AG04449 (cell line): ENCODE measurements around the gene ADCY6.

ENCODE experiments used
- CTCF ChIA-PET: fragments of 350-600 bp; formaldehyde crosslinking; extraction: SDS; loops from one replicate; lab custom pipeline; 2021; ENCODE audit warnings: antibody characterized with exemption; lab: Yijun Ruan, JAX
- POLR2A ChIA-PET: fragments of 400-600, 350-600 bp; formaldehyde crosslinking; extraction: SDS; loops from one replicate; lab custom pipeline; 2020; ENCODE audit warnings: antibody characterized with exemption, inconsistent platforms; lab: Yijun Ruan, JAX
- DNase-seq: peaks from one replicate; pipeline ENCODE4 v3.0.0-alpha.2; 2010; ENCODE audit warnings: low read depth, low spot score
- H3K4me3 ChIP-seq: 2 replicates; pipeline ENCODE4 v1.5.1; 2011; ENCODE audit warnings: low read depth, mild to moderate bottlenecking, control low read depth, low read length
- TF ChIP-seq, protein P1 (sequence below): IDR thresholded peaks from one replicate; pipeline ENCODE4 v1.5.1; 2011; ENCODE audit warnings: mild to moderate bottlenecking, moderate library complexity, low read length, control low read depth, inconsistent platforms; ENCODE audit not compliant: insufficient read depth; ENCODE audit errors: missing control alignments

The ADCY6 gene

DNA sequence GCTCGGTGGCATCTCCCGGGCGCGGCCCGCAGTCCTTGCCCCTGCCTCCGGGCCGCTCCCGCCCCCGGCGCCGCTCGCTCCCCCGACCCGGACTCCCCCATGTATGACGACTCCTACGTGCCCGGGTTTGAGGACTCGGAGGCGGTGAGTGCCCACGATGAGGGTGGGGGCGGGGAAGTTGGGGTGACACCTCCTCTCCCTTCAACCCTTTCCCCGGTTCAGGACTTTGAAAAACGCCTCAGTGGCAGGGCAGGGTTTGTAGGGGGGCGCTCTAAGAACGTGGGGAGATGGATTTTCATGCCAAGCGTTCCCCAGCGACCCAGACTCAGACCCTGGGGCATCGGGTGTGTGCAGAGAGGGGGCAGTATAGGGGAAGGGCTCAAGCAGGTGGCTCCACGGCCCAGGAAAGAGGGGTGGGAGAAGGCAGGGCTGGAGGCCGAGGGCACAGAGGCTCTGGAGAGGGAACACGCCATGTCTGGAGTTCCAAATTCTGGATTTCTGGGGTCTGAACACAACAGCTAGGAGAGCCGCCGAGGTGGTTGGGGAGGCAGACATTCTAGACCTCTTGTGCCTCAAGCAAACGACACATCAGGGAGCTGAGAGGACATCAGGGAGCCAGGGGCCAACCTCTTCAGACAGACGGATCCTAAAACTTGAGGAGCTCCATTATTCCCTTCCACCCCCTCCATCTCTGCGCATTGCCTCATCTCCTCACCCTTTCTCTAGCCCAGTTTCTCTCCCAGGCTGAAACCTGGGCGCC is 30.1 kb upstream of the ADCY6 start:
- DNase-seq, result no peak
- POLR2A ChIA-PET, result no interaction called here
- CTCF ChIA-PET, result interaction anchor here (0.8 to 2.4 kb wide), 8 partner anchors 8 to 72 kb away, joined by 3 to 8 read pairs (median 4); partner anchors contain the start of gene DDX23
- TF ChIP-seq, protein P1, sequence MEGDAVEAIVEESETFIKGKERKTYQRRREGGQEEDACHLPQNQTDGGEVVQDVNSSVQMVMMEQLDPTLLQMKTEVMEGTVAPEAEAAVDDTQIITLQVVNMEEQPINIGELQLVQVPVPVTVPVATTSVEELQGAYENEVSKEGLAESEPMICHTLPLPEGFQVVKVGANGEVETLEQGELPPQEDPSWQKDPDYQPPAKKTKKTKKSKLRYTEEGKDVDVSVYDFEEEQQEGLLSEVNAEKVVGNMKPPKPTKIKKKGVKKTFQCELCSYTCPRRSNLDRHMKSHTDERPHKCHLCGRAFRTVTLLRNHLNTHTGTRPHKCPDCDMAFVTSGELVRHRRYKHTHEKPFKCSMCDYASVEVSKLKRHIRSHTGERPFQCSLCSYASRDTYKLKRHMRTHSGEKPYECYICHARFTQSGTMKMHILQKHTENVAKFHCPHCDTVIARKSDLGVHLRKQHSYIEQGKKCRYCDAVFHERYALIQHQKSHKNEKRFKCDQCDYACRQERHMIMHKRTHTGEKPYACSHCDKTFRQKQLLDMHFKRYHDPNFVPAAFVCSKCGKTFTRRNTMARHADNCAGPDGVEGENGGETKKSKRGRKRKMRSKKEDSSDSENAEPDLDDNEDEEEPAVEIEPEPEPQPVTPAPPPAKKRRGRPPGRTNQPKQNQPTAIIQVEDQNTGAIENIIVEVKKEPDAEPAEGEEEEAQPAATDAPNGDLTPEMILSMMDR, result no peak
- peak overlapping the region; percentile 70 for H3K4me3 ChIP-seq

DNA sequence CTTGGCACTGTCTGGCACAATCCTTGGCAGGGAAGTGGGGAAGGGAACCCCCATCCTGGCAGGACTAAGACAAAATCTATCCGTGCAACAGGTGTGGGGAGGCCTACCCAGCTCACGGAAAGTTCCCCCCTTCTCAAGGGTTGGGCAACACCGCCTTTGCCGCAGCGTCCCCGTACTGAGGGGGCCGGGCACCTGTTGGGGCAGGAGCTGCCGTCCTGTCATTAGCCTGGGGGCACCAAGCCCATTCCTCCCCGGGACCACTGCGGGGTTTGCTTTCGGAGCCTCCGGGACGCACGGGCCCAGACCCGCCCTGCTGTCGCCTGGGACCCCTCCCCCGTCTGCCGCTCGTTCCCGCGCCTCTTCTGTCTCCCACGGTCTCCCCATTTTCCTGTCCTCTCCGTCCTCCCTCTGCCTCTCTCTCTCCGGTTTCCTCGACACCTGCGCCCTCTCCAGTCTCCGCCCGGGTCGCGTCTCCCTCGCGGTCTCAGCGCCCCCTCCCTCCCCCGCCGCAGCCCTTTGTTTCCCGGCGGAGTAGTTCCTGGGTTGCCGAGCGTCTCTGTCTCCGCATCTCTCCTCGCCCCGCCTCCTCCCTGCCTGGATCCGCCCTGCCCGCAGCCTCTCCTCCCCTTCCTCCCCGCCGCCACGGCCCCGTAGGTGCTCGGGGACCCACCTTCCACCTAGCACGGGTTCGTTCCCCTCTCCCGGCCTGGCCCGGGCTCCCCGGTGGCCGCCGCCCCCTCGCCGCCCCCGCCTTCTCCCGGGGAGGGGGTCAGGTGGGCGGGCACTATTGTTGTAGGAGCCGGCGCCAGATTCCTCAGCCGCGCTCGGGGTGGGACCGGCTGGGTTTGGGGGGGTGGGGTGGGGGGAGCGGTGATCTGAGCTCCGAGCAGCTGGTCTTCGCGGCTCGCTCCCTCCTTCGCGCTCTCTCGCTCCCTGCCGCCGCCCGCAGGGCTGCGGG is 29.3 kb upstream of the ADCY6 start, which contains the start of gene CACNB3:
TSS of gene CACNB3 (plus strand) at position 624 of the 958 bp plus-strand sequence. CDS start 434 bp downstream, outside the sequence.
- ChIA-PET POLR2A (no interaction called here), CTCF (interaction anchor here (1.1 to 8.6 kb wide), 7 partner anchors 10 to 276 kb away, joined by 3 to 147 read pairs (median 8); partner anchors contain the start of gene DDX23)
- H3K4me3 ChIP-seq, result peak within 1 kb of the TSS; percentile 70
- no peak for DNase-seq
- TF ChIP-seq, protein P1, result no peak

DNA sequence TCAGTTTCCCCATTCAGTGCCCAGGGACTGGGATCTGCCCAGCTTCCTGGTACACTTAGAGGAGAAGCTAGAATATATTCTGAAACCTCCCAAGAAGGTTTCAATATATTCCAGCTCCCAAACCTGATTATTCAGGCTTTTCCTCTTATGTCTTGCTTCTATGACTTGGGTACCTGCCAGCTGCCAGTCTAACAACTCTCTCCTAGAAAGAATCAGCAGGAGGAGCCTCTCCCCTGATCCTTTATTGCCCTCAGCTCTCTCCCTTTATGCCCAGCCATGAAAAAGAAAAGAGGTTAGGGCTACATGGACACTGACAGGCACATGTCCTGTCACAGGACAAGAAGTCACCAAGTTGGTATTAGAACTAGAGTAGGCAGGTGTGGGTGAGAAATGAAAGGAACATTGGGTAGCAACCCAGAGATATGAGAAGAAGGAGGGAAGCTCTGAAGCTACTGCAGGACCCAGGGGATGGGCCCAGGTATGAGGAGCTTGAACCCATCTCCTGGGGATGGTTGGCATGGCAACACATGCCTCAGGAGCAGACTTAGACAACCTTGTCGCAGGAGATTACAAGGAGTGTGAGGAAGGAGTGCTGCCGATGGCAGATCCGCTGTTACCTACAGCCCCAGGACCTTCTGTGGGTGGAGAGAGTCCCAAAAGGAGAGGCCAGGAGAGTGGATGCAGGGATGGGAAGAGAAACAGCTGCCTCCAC is 27.4 kb upstream of the ADCY6 start:
- TF ChIP-seq, protein P1, result no peak
- DNase-seq, result no peak
- H3K4me3 ChIP-seq, result peak overlapping the region; percentile 83
- CTCF ChIA-PET, result interaction anchor here (1.8 to 8.6 kb wide), 15 partner anchors 7 to 274 kb away, joined by 7 to 147 read pairs (median 17); partner anchors contain the start of genes ADCY6, CCNT1, DDX23 and KANSL2
- POLR2A ChIA-PET, result interaction anchor here (0.6 to 2.0 kb wide), 4 partner anchors 7 to 63 kb away, joined by 3 to 7 read pairs (median 4); partner anchors contain the start of gene ADCY6

DNA sequence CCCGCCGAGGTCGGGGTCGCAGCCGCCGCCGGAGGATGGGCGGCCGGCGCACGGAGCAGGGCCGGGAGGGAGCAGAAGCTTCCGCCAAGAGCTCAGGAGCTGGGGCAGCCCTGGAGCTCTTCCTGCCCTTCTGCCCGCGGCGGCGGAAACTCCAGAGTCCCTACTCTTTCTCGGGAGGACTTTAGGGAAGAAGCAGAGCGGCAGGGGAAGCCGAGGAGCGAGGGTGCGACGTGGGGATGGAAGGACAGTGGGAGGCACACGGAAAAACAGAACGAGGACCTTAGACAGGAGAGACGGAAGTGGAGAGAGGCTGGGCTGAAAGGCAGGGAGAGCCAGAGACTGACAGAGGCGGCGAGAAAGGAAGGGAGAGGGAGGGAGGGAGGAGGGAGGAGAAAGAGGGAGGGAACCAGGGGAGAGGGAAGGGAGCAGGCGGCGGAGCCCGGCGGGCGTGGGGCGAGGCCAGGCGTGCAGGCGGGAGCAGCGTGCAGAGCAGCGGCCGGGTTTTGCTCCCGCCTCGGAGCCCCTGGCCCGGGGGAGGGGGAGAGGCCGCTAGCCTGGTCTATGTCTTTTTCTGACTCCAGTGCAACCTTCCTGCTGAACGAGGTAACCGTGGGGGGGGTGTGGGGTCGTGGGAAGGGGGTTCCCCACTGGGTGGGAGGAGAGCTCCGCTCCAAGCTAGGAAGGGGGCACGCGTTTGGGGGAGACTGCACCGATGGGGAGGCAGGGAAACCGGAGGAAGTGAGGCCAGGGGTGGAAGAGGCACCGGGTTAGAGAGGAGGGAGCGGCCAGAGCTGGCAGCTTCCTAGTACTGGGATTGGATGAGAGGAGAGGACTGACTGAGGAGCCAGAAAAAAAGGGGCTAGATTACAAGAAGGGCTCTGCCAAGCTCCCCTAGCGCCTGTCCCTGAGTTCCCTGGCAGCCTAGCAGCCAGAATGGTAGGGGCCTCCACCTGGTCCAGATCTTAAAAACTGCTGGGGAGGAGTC is 26.5 kb upstream of the ADCY6 start:
- H3K4me3 ChIP-seq, result peak overlapping the region; percentile 83
- ChIA-PET POLR2A (interaction anchor here (0.6 to 2.0 kb wide), 7 partner anchors 8 to 326 kb away, joined by 3 to 7 read pairs (median 3); partner anchors contain the start of gene ADCY6), CTCF (interaction anchor here (0.7 to 8.6 kb wide), 40 partner anchors 8 to 273 kb away, joined by 3 to 147 read pairs (median 7); partner anchors contain the start of genes ADCY6, CCNT1, DDX23 and KANSL2)
- DNase-seq, result no peak
- TF ChIP-seq, protein P1, result no peak
